Sciatic nerve (tissue), 2 donors: ENCODE data around the gene HLA-E. TPM values are rescaled to one million over a fixed set of nuclear protein-coding genes. Genes with fewer than 3 reads are reported as not detected.
A peak's percentile ranks its signal among the peaks of the same experiment; 100 is the strongest.

ENCODE experiments used
- ATAC-seq: fragments of 200-7000 bp; cut with Tn5 transposase; one replicate; pipeline ENCODE4 v1.9.1; 2020; ENCODE audit warnings: mild to moderate bottlenecking, moderate library complexity
- DNase-seq: peaks from one replicate; pipeline ENCODE4 v3.0.0-alpha.2; 2020; ENCODE audit warnings: low spot score
- intact Hi-C: fragments of 100-400 bp; cut with DNase I; formaldehyde crosslinking; loops from one replicate; pipeline ENCODE4 v1.14.2; 2022
- total RNA-seq: library from RNA; stranded (reverse); fragmentation: NEBNext Ultra II Directional; extraction: Animal tissue kit (Norgen Biotek cat#: 25700); gene quantifications from one replicate; pipeline ENCODE4 v1.2.1, GENCODE V29; 2021
- donor health status: DM: no; HTN: no; CAD: no.
- donor health status: DM: no; HTN: no; CAD: no.

The HLA-E gene
- total RNA-seq = 546 TPM

DNA sequence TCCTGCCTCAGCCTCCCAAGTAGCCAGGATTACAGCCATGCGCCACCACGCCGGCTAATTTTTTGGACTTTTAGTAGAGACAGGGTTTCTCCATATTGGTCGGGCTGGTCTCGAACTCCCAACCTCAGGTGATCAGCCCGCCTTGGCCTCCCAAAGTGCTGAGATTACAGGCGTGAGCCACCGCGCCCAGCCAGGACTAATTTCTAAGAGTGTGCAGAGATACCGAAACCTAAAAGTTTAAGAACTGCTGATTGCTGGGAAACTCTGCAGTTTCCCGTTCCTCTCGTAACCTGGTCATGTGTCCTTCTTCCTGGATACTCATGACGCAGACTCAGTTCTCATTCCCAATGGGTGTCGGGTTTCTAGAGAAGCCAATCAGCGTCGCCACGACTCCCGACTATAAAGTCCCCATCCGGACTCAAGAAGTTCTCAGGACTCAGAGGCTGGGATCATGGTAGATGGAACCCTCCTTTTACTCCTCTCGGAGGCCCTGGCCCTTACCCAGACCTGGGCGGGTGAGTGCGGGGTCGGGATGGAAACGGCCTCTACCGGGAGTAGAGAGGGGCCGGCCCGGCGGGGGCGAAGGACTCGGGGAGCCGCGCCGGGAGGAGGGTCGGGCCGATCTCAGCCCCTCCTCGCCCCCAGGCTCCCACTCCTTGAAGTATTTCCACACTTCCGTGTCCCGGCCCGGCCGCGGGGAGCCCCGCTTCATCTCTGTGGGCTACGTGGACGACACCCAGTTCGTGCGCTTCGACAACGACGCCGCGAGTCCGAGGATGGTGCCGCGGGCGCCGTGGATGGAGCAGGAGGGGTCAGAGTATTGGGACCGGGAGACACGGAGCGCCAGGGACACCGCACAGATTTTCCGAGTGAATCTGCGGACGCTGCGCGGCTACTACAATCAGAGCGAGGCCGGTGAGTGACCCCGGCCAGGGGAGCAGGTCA, at the start of gene HLA-E:
TSS of gene HLA-E (plus strand) at position 429 of the 945 bp plus-strand sequence. CDS start at position 452, 23 bp downstream.
- ATAC-seq = peak; percentile 98
- intact Hi-C loops = loop anchor here (5.0 kb wide), 1 partner anchor 43 kb away; no protein-coding TSS in a partner anchor

DNA sequence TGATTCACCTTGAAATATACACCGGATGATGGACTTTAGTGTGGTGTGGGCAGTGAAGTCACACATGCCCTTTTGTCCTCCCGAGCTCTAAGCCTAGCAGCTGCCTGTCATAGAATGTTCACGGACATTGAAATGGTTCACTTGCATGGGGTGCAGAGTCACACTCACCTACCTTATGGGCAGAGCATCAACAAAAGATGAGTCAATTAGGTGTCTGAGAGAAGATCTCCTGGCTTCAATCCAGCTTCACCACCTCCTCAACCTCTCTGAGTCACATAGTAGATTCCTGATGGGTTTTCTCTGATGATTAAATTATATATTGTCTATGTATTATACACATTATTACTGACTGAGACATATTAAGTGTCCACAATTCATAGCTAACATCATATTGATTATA, 48.1 kb upstream of the HLA-E start:
- intact Hi-C loops = no loop called here

More for the DNA sequence above, at the start of gene HLA-E:
- peak; percentile 95 for DNase-seq

DNA sequence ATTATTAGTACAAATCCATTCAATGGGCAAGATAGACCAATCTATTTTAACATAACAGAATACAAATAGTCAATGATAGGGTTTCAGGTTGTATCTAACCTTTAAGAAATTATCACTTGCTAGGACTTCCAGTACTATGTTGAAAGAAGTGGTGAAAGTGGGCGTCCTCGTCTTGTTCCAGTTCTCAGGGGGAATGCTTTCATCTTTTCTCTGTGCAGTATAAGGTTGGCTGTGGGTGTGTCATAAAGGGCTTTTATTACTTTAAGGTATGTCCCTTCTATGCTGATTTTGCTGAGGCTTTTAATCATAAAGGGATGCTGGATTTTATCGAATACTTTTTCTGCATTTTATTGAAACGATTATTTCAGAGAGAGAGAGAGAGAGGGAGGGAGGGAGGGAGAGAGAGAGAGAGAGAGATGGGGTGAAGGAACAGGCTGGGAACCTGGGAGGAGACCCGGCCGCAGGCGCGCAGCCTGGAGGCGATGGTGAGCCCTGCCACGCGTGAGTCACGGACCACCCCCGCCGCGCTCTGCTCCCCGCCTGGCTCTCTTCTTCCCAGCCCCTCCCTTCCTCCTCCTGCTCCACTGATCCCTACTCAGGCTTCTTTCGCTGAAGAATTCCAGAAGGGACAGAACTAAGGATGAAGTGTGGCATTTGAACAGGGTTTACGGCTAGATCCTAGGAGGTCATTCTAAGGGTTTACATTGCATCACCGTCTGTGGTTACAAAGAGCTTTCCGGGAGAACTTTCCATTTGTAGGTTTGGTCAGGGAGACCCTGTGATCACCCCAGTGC, 45.5 kb upstream of the HLA-E start:
- ATAC-seq (no peak), DNase-seq (no peak)
- intact Hi-C loops = no loop called here

More for the DNA sequence above, 48.1 kb upstream of the HLA-E start:
- DNase-seq (no peak), ATAC-seq (no peak)

GRCh38 chr6:30444451-30444742, 44.9 kb upstream of the HLA-E start:
- intact Hi-C loops = no loop called here
- no peak for ATAC-seq
- no peak for DNase-seq

DNA sequence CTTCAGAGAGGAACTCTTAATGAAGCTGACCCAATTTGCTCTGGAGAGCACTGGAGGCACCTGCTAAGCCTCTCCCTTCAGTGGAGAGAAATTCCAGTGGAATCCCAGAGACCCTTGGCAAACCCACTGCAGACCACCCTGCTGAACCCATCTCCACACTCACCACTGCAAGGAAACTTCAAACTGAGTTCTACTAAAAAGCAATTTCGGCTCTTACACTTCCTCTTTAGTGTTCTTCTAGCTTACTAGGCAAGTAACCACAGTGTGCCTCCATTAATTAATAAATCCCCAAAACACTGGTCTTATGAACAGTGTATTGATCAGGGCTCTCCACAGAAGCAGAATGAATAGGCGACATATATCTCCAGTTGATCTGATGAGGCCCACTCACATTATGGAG, 43.0 kb upstream of the HLA-E start:
- DNase-seq (no peak), ATAC-seq (no peak)
- intact Hi-C loops = no loop called here

- DNase-seq (no peak), ATAC-seq (no peak)
- intact Hi-C loops = no loop called here
Observed at GRCh38 chr6:30447237-30447636, 42.1 kb upstream of the HLA-E start.

DNA sequence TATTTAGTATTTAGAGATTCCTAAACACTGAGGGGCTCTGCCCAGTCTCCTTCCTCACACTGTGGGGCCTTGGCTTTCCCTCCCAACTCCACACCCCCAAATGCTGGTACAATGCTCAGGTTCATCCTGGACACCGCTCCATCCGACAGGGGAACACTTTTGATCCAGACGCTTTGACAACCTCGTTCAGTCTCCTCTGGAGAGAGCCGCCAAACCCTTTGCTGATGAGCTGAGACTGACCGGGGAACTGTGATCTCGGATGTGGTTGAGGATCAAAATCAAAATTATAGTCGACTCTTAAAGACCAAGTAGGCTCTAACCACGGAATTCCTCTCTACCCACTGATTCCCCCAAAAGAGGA, 38.8 kb upstream of the HLA-E start:
- DNase-seq = no peak
- no peak for ATAC-seq
- intact Hi-C loops = no loop called here

GRCh38 chr6:30450909-30451841, 38.1 kb upstream of the HLA-E start:
- peak; percentile 75 for DNase-seq
- ATAC-seq = peak; percentile 79
- intact Hi-C loops = no loop called here

- intact Hi-C loops = no loop called here
- ATAC-seq (no peak), DNase-seq (no peak)
Observed at GRCh38 chr6:30452736-30453507, 36.4 kb upstream of the HLA-E start.

DNA sequence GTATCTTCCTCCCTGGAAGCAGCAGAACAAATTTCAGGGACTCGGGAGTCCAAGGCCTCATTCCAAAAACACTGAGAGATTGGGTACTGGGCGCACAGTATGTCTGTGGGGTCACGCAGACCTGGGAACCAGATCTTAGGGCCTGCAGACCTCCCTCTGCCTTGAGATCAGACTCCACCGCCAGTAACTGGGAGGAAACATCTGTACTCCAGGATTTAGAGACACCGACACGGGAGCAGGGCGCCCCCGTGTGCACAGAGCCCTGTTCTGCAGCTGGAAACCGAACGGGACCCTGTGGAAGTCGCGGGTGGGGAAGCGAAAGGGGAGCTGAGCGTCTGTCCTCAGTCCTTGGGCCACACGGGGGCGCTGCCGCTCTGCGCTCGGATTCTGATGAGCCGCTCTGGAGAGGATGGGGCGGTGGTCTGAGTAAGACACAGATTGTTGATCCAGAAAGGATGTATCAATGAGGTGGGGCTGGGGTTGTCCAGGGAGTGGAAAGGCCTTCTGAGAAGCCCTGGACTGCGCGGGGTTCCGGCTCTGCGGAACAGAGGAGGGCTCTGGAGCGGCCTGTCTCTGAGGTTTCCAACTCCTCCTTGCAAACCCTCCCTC, 35.7 kb upstream of the HLA-E start:
- intact Hi-C loops = no loop called here
- ATAC-seq (peak; percentile 79), DNase-seq (peak; percentile 87)

GRCh38 chr6:30459145-30459544, 30.2 kb upstream of the HLA-E start:
- DNase-seq = no peak
- intact Hi-C loops = no loop called here
- no peak for ATAC-seq

- intact Hi-C loops = no loop called here
- no peak for DNase-seq
Observed at GRCh38 chr6:30461055-30461454, 28.3 kb upstream of the HLA-E start.

GRCh38 chr6:30462482-30462881, 26.8 kb upstream of the HLA-E start:
- intact Hi-C loops = no loop called here
- DNase-seq (no peak), ATAC-seq (no peak)

More at GRCh38 chr6:30461055-30461454, 28.3 kb upstream of the HLA-E start:
- no peak for ATAC-seq

GRCh38 chr6:30463242-30463641, 26.1 kb upstream of the HLA-E start:
- intact Hi-C loops = no loop called here
- DNase-seq (no peak), ATAC-seq (no peak)

- intact Hi-C loops = no loop called here
- ATAC-seq = peak; percentile 49
- no peak for DNase-seq
Observed at GRCh38 chr6:30463651-30464618, 25.4 kb upstream of the HLA-E start.

DNA sequence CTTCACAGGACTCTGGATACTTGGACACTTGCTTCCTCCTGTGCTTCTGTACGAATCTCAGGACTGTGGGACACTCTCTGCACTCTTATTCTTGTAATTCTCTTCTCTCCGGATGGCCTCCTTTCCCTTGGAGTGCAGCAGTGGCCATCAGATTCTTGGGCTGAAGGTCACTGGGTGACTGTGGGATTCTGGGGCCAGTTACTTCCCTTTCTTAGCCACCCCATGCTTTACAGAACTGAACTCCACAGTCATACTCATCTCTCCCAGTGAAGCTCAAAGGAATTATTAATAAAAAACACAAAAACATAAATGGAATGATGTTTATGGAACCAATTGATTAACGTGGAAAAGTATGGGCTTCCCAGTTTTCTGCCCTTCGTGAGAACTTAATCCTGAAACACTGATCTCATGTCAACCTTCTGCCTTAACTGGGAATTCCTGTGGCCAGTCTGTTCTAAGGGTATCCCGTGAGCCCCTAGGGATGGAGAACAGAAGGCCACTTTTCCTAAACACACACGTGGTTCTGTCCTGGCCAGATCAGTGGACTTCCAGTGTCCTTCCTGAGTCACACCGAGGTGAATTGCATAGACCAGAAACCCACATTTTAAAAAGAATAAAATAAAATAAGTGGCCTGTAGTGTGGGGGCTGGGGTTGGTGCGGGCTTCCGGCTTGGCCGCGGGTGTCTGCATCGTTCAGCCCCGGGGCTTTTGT, 23.6 kb upstream of the HLA-E start:
- ATAC-seq (peak; percentile 27), DNase-seq (no peak)
- intact Hi-C loops = no loop called here
